Measurements from ENCODE around the gene CPE.

The CPE gene

DNA sequence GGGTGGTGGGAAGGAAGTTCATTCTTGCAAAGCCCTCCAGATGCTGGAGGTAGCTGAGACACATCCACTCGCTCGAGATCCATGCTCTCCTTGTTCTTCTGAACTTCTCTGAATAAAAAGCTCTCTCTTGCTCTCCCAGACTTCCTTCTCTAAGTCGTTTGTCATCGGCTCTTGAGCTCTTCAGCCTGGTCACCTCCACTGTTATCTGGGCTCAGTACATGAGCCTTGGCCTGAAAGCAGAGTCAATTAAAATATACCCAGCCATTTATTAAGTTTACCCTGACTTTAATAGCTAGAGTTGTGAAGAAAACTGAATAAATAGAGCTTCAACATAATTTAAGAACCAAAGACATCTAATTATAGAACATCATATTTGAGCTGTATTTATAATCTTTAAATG, 99.0 kb downstream of the CPE start:
- Histone ChIP-seq H2AFZ (ENCODE audit: low read length) (no peak overlapping the region), H3K9ac (ENCODE audit: low read depth, low read length, poor library complexity, severe bottlenecking) (no peak overlapping the region), H3K4me1 (ENCODE audit: insufficient read depth, low read length, poor library complexity, severe bottlenecking) (no peaks in the 10 kb centered on the region), H3K79me2 (ENCODE audit: insufficient read depth, low read length) (no peaks in the 10 kb centered on the region), H3K9me2 (replicated peaks; ENCODE audit: low read depth, low read length) (no peaks in the 10 kb centered on the region), H4K20me1 (ENCODE audit: insufficient read depth, low read length, poor library complexity, severe bottlenecking) (no peaks in the 10 kb centered on the region), H3K36me3 (ENCODE audit: insufficient read depth, low read length) (no peaks in the 10 kb centered on the region), H3K27me3 (ENCODE audit: insufficient read depth, low read length, poor library complexity, severe bottlenecking) (no peaks in the 10 kb centered on the region), H3K4me3 (ENCODE audit: low read length, poor library complexity, severe bottlenecking) (no peak overlapping the region), H3K4me2 (ENCODE audit: low read depth, low read length, poor library complexity, severe bottlenecking) (no peak overlapping the region), H3F3A (ENCODE audit: low read depth) (no peaks in the 10 kb centered on the region), H3K9me3 (ENCODE audit: insufficient read depth, low read depth, low read length) (peaks cover 11% of the 10 kb centered on the region; the same call in 1 of the 2 replicates)
- TF ChIP-seq EZH2phosphoT487 (IDR thresholded peaks at IDR 0.05; ENCODE audit: borderline replicate concordance): no peak
- TF ChIP-seq, protein P1, sequence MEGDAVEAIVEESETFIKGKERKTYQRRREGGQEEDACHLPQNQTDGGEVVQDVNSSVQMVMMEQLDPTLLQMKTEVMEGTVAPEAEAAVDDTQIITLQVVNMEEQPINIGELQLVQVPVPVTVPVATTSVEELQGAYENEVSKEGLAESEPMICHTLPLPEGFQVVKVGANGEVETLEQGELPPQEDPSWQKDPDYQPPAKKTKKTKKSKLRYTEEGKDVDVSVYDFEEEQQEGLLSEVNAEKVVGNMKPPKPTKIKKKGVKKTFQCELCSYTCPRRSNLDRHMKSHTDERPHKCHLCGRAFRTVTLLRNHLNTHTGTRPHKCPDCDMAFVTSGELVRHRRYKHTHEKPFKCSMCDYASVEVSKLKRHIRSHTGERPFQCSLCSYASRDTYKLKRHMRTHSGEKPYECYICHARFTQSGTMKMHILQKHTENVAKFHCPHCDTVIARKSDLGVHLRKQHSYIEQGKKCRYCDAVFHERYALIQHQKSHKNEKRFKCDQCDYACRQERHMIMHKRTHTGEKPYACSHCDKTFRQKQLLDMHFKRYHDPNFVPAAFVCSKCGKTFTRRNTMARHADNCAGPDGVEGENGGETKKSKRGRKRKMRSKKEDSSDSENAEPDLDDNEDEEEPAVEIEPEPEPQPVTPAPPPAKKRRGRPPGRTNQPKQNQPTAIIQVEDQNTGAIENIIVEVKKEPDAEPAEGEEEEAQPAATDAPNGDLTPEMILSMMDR (conservative IDR thresholded peaks at IDR 0.05; ENCODE audit: low read length): no peak

DNA sequence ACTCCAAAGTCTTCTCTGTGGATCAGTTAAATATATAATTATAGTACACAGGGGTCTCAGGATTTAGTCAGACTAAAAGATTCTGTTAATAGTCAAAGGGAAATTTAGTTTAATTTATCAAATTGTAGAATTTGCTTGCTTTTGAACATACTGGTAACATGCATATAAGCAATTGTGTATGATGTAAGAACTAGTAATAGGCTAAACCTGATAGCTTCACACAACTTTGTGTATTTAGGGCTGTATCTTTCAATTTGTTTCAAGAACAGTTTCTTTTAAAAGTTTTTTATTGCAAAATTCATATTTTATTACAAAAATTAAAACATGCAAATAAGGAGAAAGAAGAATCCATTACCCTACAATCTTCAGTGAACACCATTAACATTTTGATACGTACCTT, 99.5 kb downstream of the CPE start:
- H3K4me1 ChIP-seq (ENCODE audit: insufficient read depth, low read length, poor library complexity, severe bottlenecking): no peaks in the 10 kb centered on the region
- H3K36me3 ChIP-seq (ENCODE audit: insufficient read depth, low read length): no peaks in the 10 kb centered on the region
- no peaks in the 10 kb centered on the region for H3K79me2 ChIP-seq (ENCODE audit: insufficient read depth, low read length)
- no peak overlapping the region for H2AFZ ChIP-seq (ENCODE audit: low read length)
- H4K20me1 ChIP-seq (ENCODE audit: insufficient read depth, low read length, poor library complexity, severe bottlenecking): no peaks in the 10 kb centered on the region
- H3K4me2 ChIP-seq (ENCODE audit: low read depth, low read length, poor library complexity, severe bottlenecking): no peak overlapping the region
- H3K9ac ChIP-seq (ENCODE audit: low read depth, low read length, poor library complexity, severe bottlenecking): no peak overlapping the region
- H3K4me3 ChIP-seq (ENCODE audit: low read length, poor library complexity, severe bottlenecking): no peak overlapping the region
- no peaks in the 10 kb centered on the region for H3F3A ChIP-seq (ENCODE audit: low read depth)
- TF ChIP-seq, protein P1 (conservative IDR thresholded peaks at IDR 0.05; ENCODE audit: low read length): no peak
- no peak for TF ChIP-seq EZH2phosphoT487 (IDR thresholded peaks at IDR 0.05; ENCODE audit: borderline replicate concordance)
- peaks cover 8% of the 10 kb centered on the region; the same call in 1 of the 2 replicates for H3K9me3 ChIP-seq (ENCODE audit: insufficient read depth, low read depth, low read length)
- H3K27me3 ChIP-seq (ENCODE audit: insufficient read depth, low read length, poor library complexity, severe bottlenecking): no peaks in the 10 kb centered on the region
- H3K9me2 ChIP-seq (replicated peaks; ENCODE audit: low read depth, low read length): no peaks in the 10 kb centered on the region

DNA sequence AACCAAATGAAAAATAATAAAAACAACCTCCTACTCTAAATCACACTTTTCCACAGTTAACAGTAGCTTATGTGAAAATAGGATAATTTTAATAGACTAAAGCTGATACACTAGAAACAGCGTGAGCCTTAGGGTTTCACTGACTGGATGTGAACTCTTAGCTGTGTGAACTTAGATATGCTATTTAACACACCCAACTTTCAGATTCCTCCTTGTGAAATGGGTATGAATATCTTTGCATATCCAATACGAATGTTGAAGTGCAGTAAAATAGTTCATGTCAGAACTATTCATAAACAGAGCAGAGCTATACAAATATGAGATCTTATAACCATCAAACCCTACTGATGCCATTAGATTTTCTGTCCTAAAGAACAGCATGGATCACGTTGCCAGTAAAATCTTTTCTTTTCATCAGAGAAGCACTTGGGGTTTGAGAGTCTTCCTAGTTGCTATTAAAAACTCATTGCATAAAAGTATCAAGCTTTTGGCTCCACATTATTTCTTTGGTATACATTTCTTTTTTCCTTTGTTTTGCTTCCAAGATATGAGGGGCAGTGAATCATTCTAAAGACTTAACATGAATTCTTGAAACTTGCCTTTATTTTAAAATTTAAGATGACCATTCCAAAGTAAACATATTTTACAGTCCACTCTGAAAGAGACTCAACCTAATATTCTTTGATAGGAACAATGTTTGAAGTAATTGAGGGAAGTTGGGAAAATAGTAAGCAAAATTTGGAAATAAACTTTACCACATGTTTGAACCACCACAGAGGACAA, 102.4 kb downstream of the CPE start:
- no peak overlapping the region for H2AFZ ChIP-seq (ENCODE audit: low read length)
- no peaks in the 10 kb centered on the region for H3F3A ChIP-seq (ENCODE audit: low read depth)
- H3K79me2 ChIP-seq (ENCODE audit: insufficient read depth, low read length): no peaks in the 10 kb centered on the region
- H4K20me1 ChIP-seq (ENCODE audit: insufficient read depth, low read length, poor library complexity, severe bottlenecking): no peaks in the 10 kb centered on the region
- H3K27me3 ChIP-seq (ENCODE audit: insufficient read depth, low read length, poor library complexity, severe bottlenecking): no peaks in the 10 kb centered on the region
- no peaks in the 10 kb centered on the region for H3K4me1 ChIP-seq (ENCODE audit: insufficient read depth, low read length, poor library complexity, severe bottlenecking)
- no peaks in the 10 kb centered on the region for H3K9me2 ChIP-seq (replicated peaks; ENCODE audit: low read depth, low read length)
- H3K9me3 ChIP-seq (ENCODE audit: insufficient read depth, low read depth, low read length): no peaks in the 10 kb centered on the region
- no peak overlapping the region for H3K4me2 ChIP-seq (ENCODE audit: low read depth, low read length, poor library complexity, severe bottlenecking)
- TF ChIP-seq EZH2phosphoT487 (IDR thresholded peaks at IDR 0.05; ENCODE audit: borderline replicate concordance): no peak
- TF ChIP-seq, protein P1 (conservative IDR thresholded peaks at IDR 0.05; ENCODE audit: low read length): no peak
- H3K4me3 ChIP-seq (ENCODE audit: low read length, poor library complexity, severe bottlenecking): no peak overlapping the region
- no peak overlapping the region for H3K9ac ChIP-seq (ENCODE audit: low read depth, low read length, poor library complexity, severe bottlenecking)
- no peaks in the 10 kb centered on the region for H3K36me3 ChIP-seq (ENCODE audit: insufficient read depth, low read length)

Data from Loucy (cell line).